PFSK-1 (cell line): ENCODE results near the gene RNF126.

Experiments used
- FOXP2 ChIP-seq: optimal IDR thresholded peaks from 2 replicates; pipeline ENCODE3; 2011; ENCODE audit warnings: borderline replicate concordance, control low read depth, inconsistent platforms; ENCODE audit not compliant: insufficient read depth; ENCODE audit errors: extremely low read length, extremely low read depth
- POLR2AphosphoS5 ChIP-seq: IDR thresholded peaks from 2 replicates; pipeline ENCODE4 v1.6.1; 2012; ENCODE audit warnings: low read depth, mild to moderate bottlenecking, control low read depth, low read length, moderate library complexity
- REST ChIP-seq, 2 experiments: IDR thresholded peaks; 2 replicates each; pipeline versions ENCODE4 v1.6.1 to v1.8.0; 2011 to 2012; ENCODE audit warnings: low read depth in 2 of 2, low read length in 2 of 2, control low read depth in 1 of 2, inconsistent platforms in 1 of 2, mild to moderate bottlenecking in 1 of 2, moderate library complexity in 1 of 2; ENCODE audit not compliant: insufficient read depth in 1 of 2
- SIN3A ChIP-seq: IDR thresholded peaks from 2 replicates; pipeline ENCODE4 v1.6.1; 2012; ENCODE audit warnings: mild to moderate bottlenecking, low read length, moderate library complexity, borderline replicate concordance; ENCODE audit not compliant: insufficient read depth
- TAF1 ChIP-seq: IDR thresholded peaks from 2 replicates; pipeline ENCODE4 v1.6.1; 2012; ENCODE audit warnings: low read length, control low read depth, borderline replicate concordance; ENCODE audit not compliant: insufficient read depth

The RNF126 gene

DNA sequence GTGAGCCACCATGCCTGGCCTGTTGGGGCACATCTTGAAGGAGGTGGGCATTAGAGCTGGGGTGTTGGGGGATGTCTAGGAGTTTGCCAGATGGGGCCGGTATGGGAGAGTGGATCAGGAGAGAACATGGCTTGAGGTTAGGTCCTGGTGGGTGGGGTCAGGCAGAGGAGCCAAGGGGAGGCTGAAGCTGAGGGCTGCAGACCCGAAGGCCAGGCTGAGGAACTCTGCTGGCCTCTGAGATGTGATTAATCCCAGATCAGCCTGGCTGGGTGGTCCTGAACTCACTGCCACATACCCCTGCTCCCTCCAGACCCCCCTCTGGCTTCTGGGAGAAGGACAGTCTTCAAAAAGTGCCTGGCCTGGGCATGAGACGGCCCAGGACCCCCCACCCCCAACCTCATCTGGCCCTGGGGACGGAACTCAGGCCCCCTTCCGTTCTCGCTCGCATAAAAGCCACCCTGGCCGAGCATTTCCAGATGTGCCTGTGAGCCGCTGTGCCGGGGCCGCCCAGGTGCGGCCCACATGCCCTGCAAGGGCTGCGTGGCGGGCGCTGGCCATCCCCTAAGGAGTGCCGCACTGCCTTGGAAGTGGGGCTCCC, 15.9 kb upstream of the RNF126 start:
- TF ChIP-seq REST (IDR thresholded peaks at IDR 0.05; ENCODE audit: insufficient read depth in 1 of 2, low read depth in 2 of 2, low read length in 2 of 2), result no peak
- TF ChIP-seq SIN3A, result no peak
- TF ChIP-seq FOXP2, result no peak
- TF ChIP-seq TAF1, result no peak
- no peak for TF ChIP-seq POLR2AphosphoS5

DNA sequence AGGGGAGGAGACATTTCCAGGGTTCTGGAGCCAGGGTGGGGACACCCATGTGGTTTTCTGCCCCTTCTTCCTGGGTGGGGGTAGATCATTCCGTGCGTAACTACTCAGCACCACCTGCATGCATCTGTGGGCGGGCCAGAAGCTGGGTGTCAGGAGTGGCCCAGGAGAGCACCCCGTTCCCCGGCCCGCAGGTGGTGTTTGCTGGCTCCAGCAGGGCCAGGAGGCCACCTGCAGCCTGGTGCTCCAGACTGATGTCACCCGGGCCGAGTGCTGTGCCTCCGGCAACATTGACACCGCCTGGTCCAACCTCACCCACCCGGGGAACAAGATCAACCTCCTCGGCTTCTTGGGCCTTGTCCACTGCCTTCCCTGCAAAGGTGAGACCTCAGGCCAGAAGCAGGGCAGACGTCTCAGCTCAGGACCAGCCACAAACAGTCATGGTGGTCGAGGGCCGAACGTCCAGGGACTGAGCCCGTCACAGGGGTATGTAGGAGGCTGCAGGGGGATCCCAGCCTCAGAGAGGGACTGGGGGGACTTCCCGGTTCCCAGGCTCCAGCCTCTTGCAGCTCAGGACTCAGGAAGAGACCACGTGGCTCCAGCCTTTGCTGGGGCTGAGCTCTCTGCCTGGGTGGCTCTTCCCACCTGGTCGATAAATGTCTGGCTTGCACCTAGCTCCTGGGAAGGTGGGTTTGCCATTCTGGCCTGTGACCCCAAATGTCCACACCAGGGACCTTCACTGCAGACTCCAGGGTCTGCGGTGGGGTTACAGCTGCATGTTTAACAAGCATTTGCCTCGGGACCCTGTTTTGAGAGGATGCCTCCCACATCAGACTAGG, 14.8 kb upstream of the RNF126 start:
- no peak for TF ChIP-seq TAF1
- no peak for TF ChIP-seq REST (IDR thresholded peaks at IDR 0.05; ENCODE audit: insufficient read depth in 1 of 2, low read depth in 2 of 2, low read length in 2 of 2)
- no peak for TF ChIP-seq FOXP2
- TF ChIP-seq POLR2AphosphoS5, result no peak
- no peak for TF ChIP-seq SIN3A

- TF ChIP-seq POLR2AphosphoS5 (no peak), REST (IDR thresholded peaks at IDR 0.05; ENCODE audit: insufficient read depth in 1 of 2, low read depth in 2 of 2, low read length in 2 of 2) (no peak), SIN3A (no peak), FOXP2 (no peak), TAF1 (no peak)
Observed at GRCh38 chr19:677201-677600, 14.2 kb upstream of the RNF126 start.

GRCh38 chr19:676339-677105, 13.5 kb upstream of the RNF126 start, which contains the start of gene FSTL3:
FSTL3 (plus strand) TSS chr19:676392; CDS start chr19:676424, 32 bp downstream.
- TF ChIP-seq TAF1, result no peak
- no peak for TF ChIP-seq POLR2AphosphoS5
- TF ChIP-seq FOXP2, result no peak
- TF ChIP-seq REST (IDR thresholded peaks at IDR 0.05; ENCODE audit: insufficient read depth in 1 of 2, low read depth in 2 of 2, low read length in 2 of 2), result no peak
- no peak for TF ChIP-seq SIN3A
